Astrocyte (in vitro differentiated cells and primary cell): Measurements from ENCODE around the gene POU2F3. TPM values are rescaled to one million over a fixed set of nuclear protein-coding genes. Genes with fewer than 3 reads are reported as not detected.

Experiments
- DNase-seq: peaks from one replicate; pipeline ENCODE4 v3.0.0-alpha.2; 2010; ENCODE audit warnings: low read depth
- FAIRE-seq: peaks from 2 replicates; lab custom pipeline; 2011; peaks lifted over from hg19 to GRCh38; lab: Jason Lieb, UNC
- H2AFZ ChIP-seq: 2 replicates; pipeline ENCODE4 v1.6.0; 2012; ENCODE audit warnings: low read depth, low read length, inconsistent platforms
- H3K27ac ChIP-seq: 2 replicates; pipeline ENCODE4 v1.5.1; 2011; ENCODE audit warnings: low read depth, low read length, inconsistent platforms
- H3K27me3 ChIP-seq: 2 replicates; pipeline ENCODE4 v1.6.0; 2011; ENCODE audit warnings: low read length, inconsistent platforms; ENCODE audit not compliant: insufficient read depth
- H3K36me3 ChIP-seq: 2 replicates; pipeline ENCODE4 v1.5.1; 2011; ENCODE audit warnings: low read length, inconsistent platforms; ENCODE audit not compliant: insufficient read depth
- H3K4me1 ChIP-seq: 2 replicates; pipeline ENCODE4 v1.5.1; 2011; ENCODE audit warnings: low read length, inconsistent platforms; ENCODE audit not compliant: insufficient read depth
- H3K4me2 ChIP-seq: 2 replicates; pipeline ENCODE4 v1.6.0; 2012; ENCODE audit warnings: low read length, inconsistent platforms
- H3K4me3 ChIP-seq: 2 replicates; pipeline ENCODE4 v1.5.1; 2011; ENCODE audit warnings: low read depth, mild to moderate bottlenecking, low read length, inconsistent platforms; ENCODE audit not compliant: insufficient read depth
- H3K79me2 ChIP-seq: 2 replicates; pipeline ENCODE4 v1.6.0; 2012; ENCODE audit warnings: mild to moderate bottlenecking, low read length, inconsistent platforms; ENCODE audit not compliant: insufficient read depth
- H3K9ac ChIP-seq: 2 replicates; pipeline ENCODE4 v1.6.0; 2012; ENCODE audit warnings: mild to moderate bottlenecking, low read length, inconsistent platforms
- H3K9me3 ChIP-seq: 2 replicates; pipeline ENCODE4 v1.5.1; 2012; ENCODE audit warnings: low read depth, mild to moderate bottlenecking, low read length, inconsistent platforms; ENCODE audit not compliant: insufficient read depth
- H4K20me1 ChIP-seq: 2 replicates; pipeline ENCODE4 v1.6.0; 2012; ENCODE audit warnings: low read length, inconsistent platforms; ENCODE audit not compliant: insufficient read depth
- H3K27ac Mint-ChIP-seq: one replicate; pipeline ENCODE4 v1.8.0; 2021; ENCODE audit warnings: mild to moderate bottlenecking, mixed read lengths; ENCODE audit not compliant: unreplicated experiment
- H3K27me3 Mint-ChIP-seq: one replicate; pipeline ENCODE4 v1.8.0; 2021; ENCODE audit warnings: low read depth, mixed read lengths; ENCODE audit not compliant: unreplicated experiment
- H3K36me3 Mint-ChIP-seq: one replicate; pipeline ENCODE4 v1.8.0; 2021; ENCODE audit warnings: low read depth, mixed read lengths; ENCODE audit not compliant: unreplicated experiment
- H3K4me1 Mint-ChIP-seq: one replicate; pipeline ENCODE4 v1.8.0; 2021; ENCODE audit warnings: low read depth, mixed read lengths; ENCODE audit not compliant: unreplicated experiment
- H3K4me3 Mint-ChIP-seq: one replicate; pipeline ENCODE4 v1.8.0; 2021; ENCODE audit warnings: mild to moderate bottlenecking, moderate library complexity, mixed read lengths; ENCODE audit not compliant: unreplicated experiment
- H3K9me3 Mint-ChIP-seq: one replicate; pipeline ENCODE4 v1.8.0; 2021; ENCODE audit warnings: mild to moderate bottlenecking, mixed read lengths; ENCODE audit not compliant: unreplicated experiment
- EZH2 ChIP-seq: IDR thresholded peaks from 2 replicates; pipeline ENCODE4 v1.6.1; 2012; ENCODE audit warnings: mild to moderate bottlenecking, low read length, inconsistent platforms; ENCODE audit not compliant: insufficient read depth
- total RNA-seq: library from RNA; stranded (reverse); gene quantifications from 2 replicates; pipeline ENCODE4 v1.2.1, GENCODE V29; 2021
- TF ChIP-seq, protein P1 (sequence below): IDR thresholded peaks from 2 replicates; pipeline ENCODE4 v1.5.1; 2011; ENCODE audit warnings: low read depth, mild to moderate bottlenecking, inconsistent platforms, low read length, moderate library complexity; ENCODE audit not compliant: insufficient read depth

The POU2F3 gene
- total RNA-seq, 1 donor from 2014 or later: 0.20 TPM

DNA sequence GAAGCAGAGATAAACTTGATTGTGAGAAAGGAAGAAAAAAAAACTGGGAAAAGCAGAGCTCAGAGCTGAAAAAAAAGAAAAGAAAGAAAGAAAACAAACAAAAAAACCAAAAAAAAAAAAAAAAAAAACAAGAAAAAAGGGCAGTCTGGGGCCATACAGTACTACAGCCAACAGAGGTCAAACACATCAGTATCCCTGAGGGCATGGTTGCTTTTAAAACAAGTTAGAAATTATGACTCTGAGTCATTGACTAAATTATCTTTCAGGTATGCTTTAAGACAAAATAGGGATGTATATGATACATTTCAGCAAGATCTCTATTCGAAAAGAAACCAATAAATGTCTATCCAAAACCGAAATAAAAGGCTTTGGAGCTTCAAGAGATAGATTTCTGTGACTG lies 48.1 kb downstream of the POU2F3 start:
- Mint-ChIP-seq H3K4me3 (no peak overlapping the region), H3K36me3 (no peaks in the 10 kb centered on the region), H3K4me1 (no peaks in the 10 kb centered on the region), H3K27me3 (peaks cover 37% of the 10 kb centered on the region), H3K27ac (no peak overlapping the region), H3K9me3 (no peaks in the 10 kb centered on the region)
- no peak for FAIRE-seq
- H4K20me1 ChIP-seq: no peaks in the 10 kb centered on the region
- H3K4me2 ChIP-seq: no peak overlapping the region
- TF ChIP-seq, protein P1, sequence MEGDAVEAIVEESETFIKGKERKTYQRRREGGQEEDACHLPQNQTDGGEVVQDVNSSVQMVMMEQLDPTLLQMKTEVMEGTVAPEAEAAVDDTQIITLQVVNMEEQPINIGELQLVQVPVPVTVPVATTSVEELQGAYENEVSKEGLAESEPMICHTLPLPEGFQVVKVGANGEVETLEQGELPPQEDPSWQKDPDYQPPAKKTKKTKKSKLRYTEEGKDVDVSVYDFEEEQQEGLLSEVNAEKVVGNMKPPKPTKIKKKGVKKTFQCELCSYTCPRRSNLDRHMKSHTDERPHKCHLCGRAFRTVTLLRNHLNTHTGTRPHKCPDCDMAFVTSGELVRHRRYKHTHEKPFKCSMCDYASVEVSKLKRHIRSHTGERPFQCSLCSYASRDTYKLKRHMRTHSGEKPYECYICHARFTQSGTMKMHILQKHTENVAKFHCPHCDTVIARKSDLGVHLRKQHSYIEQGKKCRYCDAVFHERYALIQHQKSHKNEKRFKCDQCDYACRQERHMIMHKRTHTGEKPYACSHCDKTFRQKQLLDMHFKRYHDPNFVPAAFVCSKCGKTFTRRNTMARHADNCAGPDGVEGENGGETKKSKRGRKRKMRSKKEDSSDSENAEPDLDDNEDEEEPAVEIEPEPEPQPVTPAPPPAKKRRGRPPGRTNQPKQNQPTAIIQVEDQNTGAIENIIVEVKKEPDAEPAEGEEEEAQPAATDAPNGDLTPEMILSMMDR: no peak
- no peaks in the 10 kb centered on the region for H3K36me3 ChIP-seq
- no peak overlapping the region for H2AFZ ChIP-seq
- no peak overlapping the region for H3K9ac ChIP-seq
- H3K9me3 ChIP-seq: no peaks in the 10 kb centered on the region
- no peak for DNase-seq
- no peaks in the 10 kb centered on the region for H3K4me1 ChIP-seq
- no peak overlapping the region for H3K4me3 ChIP-seq
- H3K27me3 ChIP-seq: peaks cover 27% of the 10 kb centered on the region
- no peaks in the 10 kb centered on the region for H3K79me2 ChIP-seq
- no peak overlapping the region for H3K27ac ChIP-seq

- Histone ChIP-seq H3K9me3 (no peaks in the 10 kb centered on the region), H2AFZ (no peak overlapping the region), H3K4me1 (no peaks in the 10 kb centered on the region), H3K4me2 (no peak overlapping the region), H3K79me2 (no peaks in the 10 kb centered on the region), H3K27ac (no peak overlapping the region), H3K9ac (no peak overlapping the region), H3K4me3 (no peak overlapping the region), H3K27me3 (peaks cover 36% of the 10 kb centered on the region), H4K20me1 (no peaks in the 10 kb centered on the region), H3K36me3 (no peaks in the 10 kb centered on the region)
- H3K27me3 Mint-ChIP-seq: peaks cover 51% of the 10 kb centered on the region
- no peak for DNase-seq
- no peak overlapping the region for H3K4me3 Mint-ChIP-seq
- no peaks in the 10 kb centered on the region for H3K4me1 Mint-ChIP-seq
- no peak for FAIRE-seq
- H3K36me3 Mint-ChIP-seq: no peaks in the 10 kb centered on the region
- no peaks in the 10 kb centered on the region for H3K9me3 Mint-ChIP-seq
- TF ChIP-seq, protein P1: no peak
- TF ChIP-seq EZH2: no peak
- no peak overlapping the region for H3K27ac Mint-ChIP-seq
Measured at GRCh38 chr11:120289426-120289825, 49.5 kb downstream of the POU2F3 start.

DNA sequence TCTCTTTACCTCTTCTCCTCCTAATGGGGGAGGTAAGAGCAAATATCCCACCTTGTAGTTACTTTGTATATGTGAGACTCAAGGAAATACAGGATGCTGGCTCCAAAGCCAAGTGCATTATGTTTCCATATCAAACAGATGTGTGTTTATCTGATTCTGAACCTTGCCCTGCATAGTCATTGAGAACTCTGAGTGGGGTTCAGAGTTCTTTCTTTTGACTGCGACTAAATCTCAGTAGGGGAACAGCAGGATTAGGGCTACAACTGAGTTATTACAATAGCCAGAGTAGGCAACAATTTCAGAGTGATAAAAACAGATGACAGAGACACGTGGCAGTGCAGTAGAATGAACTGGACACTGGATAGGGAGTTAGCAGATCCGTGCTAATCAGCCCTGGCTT lies 51.0 kb downstream of the POU2F3 start:
- Mint-ChIP-seq H3K9me3 (no peaks in the 10 kb centered on the region), H3K4me1 (no peaks in the 10 kb centered on the region), H3K4me3 (no peak overlapping the region), H3K36me3 (no peaks in the 10 kb centered on the region), H3K27ac (no peak overlapping the region), H3K27me3 (peaks cover 65% of the 10 kb centered on the region)
- no peak overlapping the region for H3K4me2 ChIP-seq
- H3K79me2 ChIP-seq: no peaks in the 10 kb centered on the region
- H3K36me3 ChIP-seq: no peaks in the 10 kb centered on the region
- no peak overlapping the region for H3K4me3 ChIP-seq
- H4K20me1 ChIP-seq: no peaks in the 10 kb centered on the region
- no peak for DNase-seq
- TF ChIP-seq EZH2: no peak
- TF ChIP-seq, protein P1: no peak
- H3K9ac ChIP-seq: no peak overlapping the region
- H3K27ac ChIP-seq: no peak overlapping the region
- H3K4me1 ChIP-seq: peaks cover 2% of the 10 kb centered on the region
- H2AFZ ChIP-seq: no peak overlapping the region
- peaks cover 38% of the 10 kb centered on the region for H3K27me3 ChIP-seq
- H3K9me3 ChIP-seq: no peaks in the 10 kb centered on the region
- FAIRE-seq: no peak
